Measurements from ENCODE around the gene HIPK2. TPM values are rescaled to one million over a fixed set of nuclear protein-coding genes. Genes with fewer than 3 reads are reported as not detected.

Gene HIPK2
- total RNA-seq, 2 donors from 2014 or later = 95.1 to 125 TPM

DNA sequence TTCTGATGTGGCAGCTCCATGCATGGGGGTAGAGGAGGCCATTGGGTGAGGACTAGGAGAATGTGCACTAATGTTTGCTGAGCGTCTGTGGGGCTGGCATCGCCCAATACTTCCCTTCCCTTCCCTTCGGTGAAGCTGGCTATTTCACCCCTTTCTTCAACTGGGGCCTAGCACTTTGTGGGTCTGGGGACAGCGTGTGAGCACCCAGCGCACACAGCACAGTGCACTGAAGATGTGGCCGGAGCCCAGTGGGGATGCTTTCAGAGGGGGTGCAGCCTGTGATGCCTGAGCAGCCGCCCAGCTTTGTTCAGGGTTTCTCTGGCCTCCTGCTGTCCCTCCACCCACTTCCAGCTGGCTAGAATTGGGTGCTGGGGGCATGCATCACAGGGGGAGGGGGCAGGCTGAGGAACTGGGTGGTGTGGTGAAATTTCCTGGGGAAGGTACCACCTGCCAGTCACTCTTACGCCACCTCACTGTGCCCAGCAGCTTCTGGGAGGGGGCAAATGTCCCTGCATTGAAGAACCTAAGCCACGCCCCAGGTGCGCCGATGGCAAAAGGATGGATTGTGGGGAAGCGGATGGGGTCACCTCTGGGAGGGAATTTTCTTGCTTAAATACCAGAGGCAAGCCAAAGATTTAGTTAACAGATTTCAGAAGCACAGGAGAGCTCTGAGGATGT lies 208.8 kb downstream of the HIPK2 start:
- DNase-seq = peak; percentile 17

DNA sequence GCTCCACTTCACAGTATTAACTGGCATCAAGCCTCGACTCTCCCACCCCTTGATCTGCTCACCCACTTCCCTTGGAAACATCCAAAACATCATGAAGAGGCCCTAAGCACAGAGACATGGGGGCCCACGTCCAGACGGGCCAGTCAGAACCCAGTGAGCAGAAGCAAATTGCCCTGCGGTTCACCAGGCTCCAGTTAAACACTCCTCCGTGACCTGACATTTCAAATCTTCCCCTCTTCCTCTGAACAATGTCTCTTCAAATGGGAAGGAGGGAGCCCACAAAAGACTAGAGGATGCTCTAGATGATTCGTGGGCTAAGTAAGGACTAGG lies 209.5 kb downstream of the HIPK2 start:
- Histone ChIP-seq H3K27ac (ENCODE audit: low read depth, low read length) (no peak overlapping the region), H3K9me3 (ENCODE audit: control insufficient read depth, low read length) (no peaks in the 10 kb centered on the region), H3K36me3 (ENCODE audit: control insufficient read depth, insufficient read depth, low read length) (peaks cover 56% of the 10 kb centered on the region), H3K4me1 (ENCODE audit: control insufficient read depth, insufficient read depth, low read length) (peaks cover 32% of the 10 kb centered on the region), H3K9ac (ENCODE audit: extremely low read depth, low read length, poor library complexity, severe bottlenecking) (no peak overlapping the region), H3K4me3 (ENCODE audit: low read length) (no peak overlapping the region), H3K27me3 (ENCODE audit: control insufficient read depth, insufficient read depth, low read length, poor library complexity, severe bottlenecking) (no peaks in the 10 kb centered on the region)
- H3K36me3 Mint-ChIP-seq (ENCODE audit: low read depth) = peaks cover 32% of the 10 kb centered on the region
- DNase-seq = peak; percentile 22
- H3K4me1 Mint-ChIP-seq = peaks cover 53% of the 10 kb centered on the region
- whole genome bisulfite sequencing, 2 experiments (ENCODE audit: insufficient coverage in 1 of 2, insufficient read length in 1 of 2) = 91 to 100% methylated on average over 5 to 6 of the region's 6 CpGs
- TF ChIP-seq, protein P1, sequence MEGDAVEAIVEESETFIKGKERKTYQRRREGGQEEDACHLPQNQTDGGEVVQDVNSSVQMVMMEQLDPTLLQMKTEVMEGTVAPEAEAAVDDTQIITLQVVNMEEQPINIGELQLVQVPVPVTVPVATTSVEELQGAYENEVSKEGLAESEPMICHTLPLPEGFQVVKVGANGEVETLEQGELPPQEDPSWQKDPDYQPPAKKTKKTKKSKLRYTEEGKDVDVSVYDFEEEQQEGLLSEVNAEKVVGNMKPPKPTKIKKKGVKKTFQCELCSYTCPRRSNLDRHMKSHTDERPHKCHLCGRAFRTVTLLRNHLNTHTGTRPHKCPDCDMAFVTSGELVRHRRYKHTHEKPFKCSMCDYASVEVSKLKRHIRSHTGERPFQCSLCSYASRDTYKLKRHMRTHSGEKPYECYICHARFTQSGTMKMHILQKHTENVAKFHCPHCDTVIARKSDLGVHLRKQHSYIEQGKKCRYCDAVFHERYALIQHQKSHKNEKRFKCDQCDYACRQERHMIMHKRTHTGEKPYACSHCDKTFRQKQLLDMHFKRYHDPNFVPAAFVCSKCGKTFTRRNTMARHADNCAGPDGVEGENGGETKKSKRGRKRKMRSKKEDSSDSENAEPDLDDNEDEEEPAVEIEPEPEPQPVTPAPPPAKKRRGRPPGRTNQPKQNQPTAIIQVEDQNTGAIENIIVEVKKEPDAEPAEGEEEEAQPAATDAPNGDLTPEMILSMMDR (conservative IDR thresholded peaks at IDR 0.05) = no peak
- H3K27me3 Mint-ChIP-seq (ENCODE audit: insufficient read depth) = no peaks in the 10 kb centered on the region
- no peaks in the 10 kb centered on the region for H3K9me3 Mint-ChIP-seq
- H3K4me3 Mint-ChIP-seq = no peak overlapping the region
- H3K27ac Mint-ChIP-seq = no peak overlapping the region

More for the DNA sequence above, 208.8 kb downstream of the HIPK2 start:
- H3K9ac ChIP-seq (ENCODE audit: extremely low read depth, low read length, poor library complexity, severe bottlenecking) = no peak overlapping the region
- no peaks in the 10 kb centered on the region for H3K27me3 Mint-ChIP-seq (ENCODE audit: insufficient read depth)
- H3K9me3 ChIP-seq (ENCODE audit: control insufficient read depth, low read length) = no peaks in the 10 kb centered on the region
- 97 to 99% methylated on average over 10 to 12 of the region's 12 CpGs for WGBS, 2 experiments (ENCODE audit: insufficient coverage in 1 of 2, insufficient read length in 1 of 2)
- no peak overlapping the region for H3K27ac Mint-ChIP-seq
- H3K4me1 ChIP-seq (ENCODE audit: control insufficient read depth, insufficient read depth, low read length) = peaks cover 29% of the 10 kb centered on the region
- H3K4me3 Mint-ChIP-seq = no peak overlapping the region
- no peak overlapping the region for H3K4me3 ChIP-seq (ENCODE audit: low read length)
- H3K36me3 Mint-ChIP-seq (ENCODE audit: low read depth) = peaks cover 35% of the 10 kb centered on the region
- H3K4me1 Mint-ChIP-seq = peaks cover 47% of the 10 kb centered on the region
- H3K27me3 ChIP-seq (ENCODE audit: control insufficient read depth, insufficient read depth, low read length, poor library complexity, severe bottlenecking) = no peaks in the 10 kb centered on the region
- H3K27ac ChIP-seq (ENCODE audit: low read depth, low read length) = no peak overlapping the region
- H3K9me3 Mint-ChIP-seq = no peaks in the 10 kb centered on the region
- H3K36me3 ChIP-seq (ENCODE audit: control insufficient read depth, insufficient read depth, low read length) = peaks cover 55% of the 10 kb centered on the region
- TF ChIP-seq, protein P1 (conservative IDR thresholded peaks at IDR 0.05) = no peak

DNA sequence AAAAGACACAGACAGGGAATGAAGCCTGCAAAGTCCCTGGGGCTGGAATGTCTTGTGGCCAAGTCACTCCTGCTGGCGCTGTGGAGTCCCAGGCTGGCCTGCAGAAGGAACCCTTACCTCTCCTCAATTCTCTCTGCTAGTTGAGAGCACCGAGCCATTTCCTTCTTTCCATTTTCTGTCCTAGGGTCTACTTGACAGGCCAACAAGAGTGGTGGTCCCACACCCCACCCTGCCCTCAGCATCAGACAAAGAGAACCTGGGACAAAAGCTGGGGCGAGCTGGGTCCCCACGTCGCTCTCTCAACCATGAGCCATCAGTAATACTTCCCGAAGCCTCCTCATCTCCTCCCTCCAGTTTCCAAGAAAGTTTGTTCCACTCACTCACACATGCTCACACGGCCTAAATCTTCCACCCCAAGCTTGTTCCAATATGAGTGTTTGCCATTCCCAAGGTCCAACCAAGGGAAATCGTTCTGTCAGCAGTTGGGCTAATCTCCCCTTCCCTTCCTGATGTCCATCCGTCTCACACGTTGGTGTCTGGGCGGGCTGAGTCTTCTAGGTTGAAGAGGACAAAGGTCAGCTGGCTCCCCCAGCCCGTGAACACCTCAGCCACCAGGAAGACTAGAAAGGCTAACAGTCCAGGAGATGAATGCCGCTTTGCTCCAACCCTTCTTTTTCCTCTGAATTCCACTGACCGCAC lies 210.0 kb downstream of the HIPK2 start:
- Histone ChIP-seq H3K9ac (ENCODE audit: extremely low read depth, low read length, poor library complexity, severe bottlenecking) (no peak overlapping the region), H3K9me3 (ENCODE audit: control insufficient read depth, low read length) (no peaks in the 10 kb centered on the region), H3K4me1 (ENCODE audit: control insufficient read depth, insufficient read depth, low read length) (peaks cover 32% of the 10 kb centered on the region), H3K27me3 (ENCODE audit: control insufficient read depth, insufficient read depth, low read length, poor library complexity, severe bottlenecking) (no peaks in the 10 kb centered on the region), H3K36me3 (ENCODE audit: control insufficient read depth, insufficient read depth, low read length) (peaks cover 55% of the 10 kb centered on the region), H3K4me3 (ENCODE audit: low read length) (no peak overlapping the region), H3K27ac (ENCODE audit: low read depth, low read length) (no peak overlapping the region)
- Mint-ChIP-seq H3K4me1 (peaks cover 57% of the 10 kb centered on the region), H3K27ac (peak overlapping the region; percentile 56), H3K36me3 (ENCODE audit: low read depth) (peaks cover 28% of the 10 kb centered on the region), H3K9me3 (no peaks in the 10 kb centered on the region), H3K4me3 (no peak overlapping the region), H3K27me3 (ENCODE audit: insufficient read depth) (no peaks in the 10 kb centered on the region)
- TF ChIP-seq, protein P1 (conservative IDR thresholded peaks at IDR 0.05) = no peak
- WGBS, 2 experiments (ENCODE audit: insufficient coverage in 1 of 2, insufficient read length in 1 of 2) = 88 to 93% methylated on average over 12 to 14 of the region's 14 CpGs
- DNase-seq = peak; percentile 42
